ENCODE data around the gene N4BP2L2. TPM values are rescaled to one million over a fixed set of nuclear protein-coding genes. Genes with fewer than 3 reads are reported as not detected.

The N4BP2L2 gene
- total and polyA plus RNA-seq, 9 of the 15 experiments (the other 6 are each of a cell fraction or from before 2014, with no cell fraction given) = 33.9 to 76.4 (median 48.7) TPM

DNA sequence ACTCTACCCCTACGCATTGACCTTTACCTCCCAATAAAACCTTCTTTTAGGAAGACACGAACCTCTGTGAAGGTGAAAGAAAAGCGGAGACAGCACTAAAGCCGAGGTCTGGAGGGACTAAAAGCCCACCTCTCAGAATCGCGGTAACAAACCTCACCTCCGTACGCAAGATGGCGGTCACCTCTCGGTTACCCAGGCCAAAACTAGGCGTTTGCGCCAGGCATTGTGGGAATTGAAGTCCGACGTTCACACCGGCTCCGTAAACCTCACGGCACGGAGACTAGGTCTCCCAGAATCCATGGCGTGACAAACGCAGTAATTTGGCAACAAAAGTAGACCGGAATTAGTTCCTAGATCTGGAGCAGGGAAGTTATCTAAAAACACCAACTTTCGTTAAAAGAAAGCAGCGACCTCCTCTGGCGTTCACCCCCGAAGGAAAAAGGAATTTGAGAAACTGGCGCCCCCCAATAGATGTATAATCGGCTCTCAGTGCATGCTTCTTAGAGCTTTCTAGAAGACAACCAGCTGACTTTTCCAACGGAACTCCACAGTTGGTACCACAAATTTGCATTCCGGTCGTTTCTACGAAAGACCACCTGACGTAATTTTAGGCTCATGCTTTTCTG, at the start of gene N4BP2L2 (continued):
- TF ChIP-seq, protein P1, sequence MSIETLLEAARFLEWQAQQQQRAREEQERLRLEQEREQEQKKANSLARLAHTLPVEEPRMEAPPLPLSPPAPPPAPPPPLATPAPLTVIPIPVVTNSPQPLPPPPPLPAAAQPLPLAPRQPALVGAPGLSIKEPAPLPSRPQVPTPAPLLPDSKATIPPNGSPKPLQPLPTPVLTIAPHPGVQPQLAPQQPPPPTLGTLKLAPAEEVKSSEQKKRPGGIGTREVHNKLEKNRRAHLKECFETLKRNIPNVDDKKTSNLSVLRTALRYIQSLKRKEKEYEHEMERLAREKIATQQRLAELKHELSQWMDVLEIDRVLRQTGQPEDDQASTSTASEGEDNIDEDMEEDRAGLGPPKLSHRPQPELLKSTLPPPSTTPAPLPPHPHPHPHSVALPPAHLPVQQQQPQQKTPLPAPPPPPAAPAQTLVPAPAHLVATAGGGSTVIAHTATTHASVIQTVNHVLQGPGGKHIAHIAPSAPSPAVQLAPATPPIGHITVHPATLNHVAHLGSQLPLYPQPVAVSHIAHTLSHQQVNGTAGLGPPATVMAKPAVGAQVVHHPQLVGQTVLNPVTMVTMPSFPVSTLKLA (conservative IDR thresholded peaks at IDR 0.05) = peak in 1 of 2 experiments; percentile 59; a peak in 2 of 4 replicates
- TF ChIP-seq MTA1 (IDR thresholded peaks at IDR 0.05; ENCODE audit: borderline replicate concordance) (no peak; the same call in 1 of the 2 replicates), ETV5 (CRISPR knock-in tag; IDR thresholded peaks at IDR 0.05; ENCODE audit: low read depth) (0 out of 2 replicates have a peak, but pooled peaks have one; percentile 46), ZNF133 (CRISPR knock-in tag; IDR thresholded peaks at IDR 0.05) (peak; percentile 66; the same call in 1 of the 2 replicates), NR3C1 (CRISPR knock-in tag; IDR thresholded peaks at IDR 0.05) (no peak), ZNF239 (CRISPR knock-in tag; IDR thresholded peaks at IDR 0.05) (no peak), OTX1 (CRISPR knock-in tag; IDR thresholded peaks at IDR 0.05) (no peak), MTA2 (IDR thresholded peaks at IDR 0.05; ENCODE audit: low read depth) (no peak), TEAD2 (tag; IDR thresholded peaks at IDR 0.05) (no peak), HNRNPL (IDR thresholded peaks at IDR 0.05; ENCODE audit: low read depth, low read length) (no peak)
- TF ChIP-seq, protein P2, sequence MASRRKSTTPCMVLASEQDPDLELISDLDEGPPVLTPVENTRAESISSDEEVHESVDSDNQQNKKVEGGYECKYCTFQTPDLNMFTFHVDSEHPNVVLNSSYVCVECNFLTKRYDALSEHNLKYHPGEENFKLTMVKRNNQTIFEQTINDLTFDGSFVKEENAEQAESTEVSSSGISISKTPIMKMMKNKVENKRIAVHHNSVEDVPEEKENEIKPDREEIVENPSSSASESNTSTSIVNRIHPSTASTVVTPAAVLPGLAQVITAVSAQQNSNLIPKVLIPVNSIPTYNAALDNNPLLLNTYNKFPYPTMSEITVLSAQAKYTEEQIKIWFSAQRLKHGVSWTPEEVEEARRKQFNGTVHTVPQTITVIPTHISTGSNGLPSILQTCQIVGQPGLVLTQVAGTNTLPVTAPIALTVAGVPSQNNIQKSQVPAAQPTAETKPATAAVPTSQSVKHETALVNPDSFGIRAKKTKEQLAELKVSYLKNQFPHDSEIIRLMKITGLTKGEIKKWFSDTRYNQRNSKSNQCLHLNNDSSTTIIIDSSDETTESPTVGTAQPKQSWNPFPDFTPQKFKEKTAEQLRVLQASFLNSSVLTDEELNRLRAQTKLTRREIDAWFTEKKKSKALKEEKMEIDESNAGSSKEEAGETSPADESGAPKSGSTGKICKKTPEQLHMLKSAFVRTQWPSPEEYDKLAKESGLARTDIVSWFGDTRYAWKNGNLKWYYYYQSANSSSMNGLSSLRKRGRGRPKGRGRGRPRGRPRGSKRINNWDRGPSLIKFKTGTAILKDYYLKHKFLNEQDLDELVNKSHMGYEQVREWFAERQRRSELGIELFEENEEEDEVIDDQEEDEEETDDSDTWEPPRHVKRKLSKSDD (conservative IDR thresholded peaks at IDR 0.05; ENCODE audit: low read length) = peak; percentile 77; the same call in 1 of the 2 replicates
- TF ChIP-seq, protein P3, sequence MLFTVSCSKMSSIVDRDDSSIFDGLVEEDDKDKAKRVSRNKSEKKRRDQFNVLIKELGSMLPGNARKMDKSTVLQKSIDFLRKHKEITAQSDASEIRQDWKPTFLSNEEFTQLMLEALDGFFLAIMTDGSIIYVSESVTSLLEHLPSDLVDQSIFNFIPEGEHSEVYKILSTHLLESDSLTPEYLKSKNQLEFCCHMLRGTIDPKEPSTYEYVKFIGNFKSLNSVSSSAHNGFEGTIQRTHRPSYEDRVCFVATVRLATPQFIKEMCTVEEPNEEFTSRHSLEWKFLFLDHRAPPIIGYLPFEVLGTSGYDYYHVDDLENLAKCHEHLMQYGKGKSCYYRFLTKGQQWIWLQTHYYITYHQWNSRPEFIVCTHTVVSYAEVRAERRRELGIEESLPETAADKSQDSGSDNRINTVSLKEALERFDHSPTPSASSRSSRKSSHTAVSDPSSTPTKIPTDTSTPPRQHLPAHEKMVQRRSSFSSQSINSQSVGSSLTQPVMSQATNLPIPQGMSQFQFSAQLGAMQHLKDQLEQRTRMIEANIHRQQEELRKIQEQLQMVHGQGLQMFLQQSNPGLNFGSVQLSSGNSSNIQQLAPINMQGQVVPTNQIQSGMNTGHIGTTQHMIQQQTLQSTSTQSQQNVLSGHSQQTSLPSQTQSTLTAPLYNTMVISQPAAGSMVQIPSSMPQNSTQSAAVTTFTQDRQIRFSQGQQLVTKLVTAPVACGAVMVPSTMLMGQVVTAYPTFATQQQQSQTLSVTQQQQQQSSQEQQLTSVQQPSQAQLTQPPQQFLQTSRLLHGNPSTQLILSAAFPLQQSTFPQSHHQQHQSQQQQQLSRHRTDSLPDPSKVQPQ (CRISPR knock-in tag; IDR thresholded peaks at IDR 0.05; ENCODE audit: borderline replicate concordance) = no peak
- TF ChIP-seq, protein P4, sequence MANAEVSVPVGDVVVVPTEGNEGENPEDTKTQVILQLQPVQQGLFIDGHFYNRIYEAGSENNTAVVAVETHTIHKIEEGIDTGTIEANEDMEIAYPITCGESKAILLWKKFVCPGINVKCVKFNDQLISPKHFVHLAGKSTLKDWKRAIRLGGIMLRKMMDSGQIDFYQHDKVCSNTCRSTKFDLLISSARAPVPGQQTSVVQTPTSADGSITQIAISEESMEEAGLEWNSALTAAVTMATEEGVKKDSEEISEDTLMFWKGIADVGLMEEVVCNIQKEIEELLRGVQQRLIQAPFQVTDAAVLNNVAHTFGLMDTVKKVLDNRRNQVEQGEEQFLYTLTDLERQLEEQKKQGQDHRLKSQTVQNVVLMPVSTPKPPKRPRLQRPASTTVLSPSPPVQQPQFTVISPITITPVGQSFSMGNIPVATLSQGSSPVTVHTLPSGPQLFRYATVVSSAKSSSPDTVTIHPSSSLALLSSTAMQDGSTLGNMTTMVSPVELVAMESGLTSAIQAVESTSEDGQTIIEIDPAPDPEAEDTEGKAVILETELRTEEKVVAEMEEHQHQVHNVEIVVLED (CRISPR knock-in tag; IDR thresholded peaks at IDR 0.05) = peak; percentile 80
- TF ChIP-seq, protein P5, sequence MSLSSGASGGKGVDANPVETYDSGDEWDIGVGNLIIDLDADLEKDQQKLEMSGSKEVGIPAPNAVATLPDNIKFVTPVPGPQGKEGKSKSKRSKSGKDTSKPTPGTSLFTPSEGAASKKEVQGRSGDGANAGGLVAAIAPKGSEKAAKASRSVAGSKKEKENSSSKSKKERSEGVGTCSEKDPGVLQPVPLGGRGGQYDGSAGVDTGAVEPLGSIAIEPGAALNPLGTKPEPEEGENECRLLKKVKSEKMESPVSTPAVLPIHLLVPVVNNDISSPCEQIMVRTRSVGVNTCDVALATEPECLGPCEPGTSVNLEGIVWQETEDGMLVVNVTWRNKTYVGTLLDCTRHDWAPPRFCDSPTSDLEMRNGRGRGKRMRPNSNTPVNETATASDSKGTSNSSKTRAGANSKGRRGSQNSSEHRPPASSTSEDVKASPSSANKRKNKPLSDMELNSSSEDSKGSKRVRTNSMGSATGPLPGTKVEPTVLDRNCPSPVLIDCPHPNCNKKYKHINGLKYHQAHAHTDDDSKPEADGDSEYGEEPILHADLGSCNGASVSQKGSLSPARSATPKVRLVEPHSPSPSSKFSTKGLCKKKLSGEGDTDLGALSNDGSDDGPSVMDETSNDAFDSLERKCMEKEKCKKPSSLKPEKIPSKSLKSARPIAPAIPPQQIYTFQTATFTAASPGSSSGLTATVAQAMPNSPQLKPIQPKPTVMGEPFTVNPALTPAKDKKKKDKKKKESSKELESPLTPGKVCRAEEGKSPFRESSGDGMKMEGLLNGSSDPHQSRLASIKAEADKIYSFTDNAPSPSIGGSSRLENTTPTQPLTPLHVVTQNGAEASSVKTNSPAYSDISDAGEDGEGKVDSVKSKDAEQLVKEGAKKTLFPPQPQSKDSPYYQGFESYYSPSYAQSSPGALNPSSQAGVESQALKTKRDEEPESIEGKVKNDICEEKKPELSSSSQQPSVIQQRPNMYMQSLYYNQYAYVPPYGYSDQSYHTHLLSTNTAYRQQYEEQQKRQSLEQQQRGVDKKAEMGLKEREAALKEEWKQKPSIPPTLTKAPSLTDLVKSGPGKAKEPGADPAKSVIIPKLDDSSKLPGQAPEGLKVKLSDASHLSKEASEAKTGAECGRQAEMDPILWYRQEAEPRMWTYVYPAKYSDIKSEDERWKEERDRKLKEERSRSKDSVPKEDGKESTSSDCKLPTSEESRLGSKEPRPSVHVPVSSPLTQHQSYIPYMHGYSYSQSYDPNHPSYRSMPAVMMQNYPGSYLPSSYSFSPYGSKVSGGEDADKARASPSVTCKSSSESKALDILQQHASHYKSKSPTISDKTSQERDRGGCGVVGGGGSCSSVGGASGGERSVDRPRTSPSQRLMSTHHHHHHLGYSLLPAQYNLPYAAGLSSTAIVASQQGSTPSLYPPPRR (CRISPR knock-in tag; IDR thresholded peaks at IDR 0.05; ENCODE audit: borderline replicate concordance) = no peak
